B cell (primary cell): ENCODE results near the gene COL28A1.

Experiments used
- CTCF ChIP-seq: fragments of 200-600 bp; IDR thresholded peaks from one replicate; pipeline ENCODE4 v1.8.0; 2022; ENCODE audit warnings: antibody characterized with exemption, mild to moderate bottlenecking
- EZH2 ChIP-seq: IDR thresholded peaks from 2 replicates; pipeline ENCODE4 v1.6.1; 2012; ENCODE audit warnings: borderline replicate concordance, low read depth, mild to moderate bottlenecking, moderate library complexity, low read length; ENCODE audit not compliant: insufficient read depth, poor library complexity, severe bottlenecking

- no peak for TF ChIP-seq CTCF
- no peak for TF ChIP-seq EZH2
These were observed 13.3 kb downstream of the COL28A1 start for GRCh38 chr7:7522421-7522820.
